ENCODE data around the gene PPIP5K2.

DNA sequence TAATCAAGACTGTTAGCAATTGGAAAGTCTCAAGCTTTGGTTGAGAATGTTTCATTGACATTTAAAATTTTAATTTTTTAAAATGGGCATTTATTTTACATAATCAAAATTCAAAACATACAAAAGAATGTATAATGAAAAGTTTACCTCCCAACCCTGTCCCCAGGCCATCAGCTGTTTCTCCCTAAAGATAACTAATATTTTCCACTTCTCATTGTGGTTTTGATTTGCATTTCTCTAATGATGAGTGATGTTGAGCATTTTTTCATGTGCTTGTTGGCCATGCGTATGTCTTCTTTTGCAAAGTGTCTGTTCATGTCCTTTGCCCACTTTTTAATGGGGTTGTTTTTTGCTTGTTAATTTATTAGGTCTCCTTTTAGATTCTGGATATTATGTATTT, 127.0 kb downstream of the PPIP5K2 start:
- TF ChIP-seq, protein P1, sequence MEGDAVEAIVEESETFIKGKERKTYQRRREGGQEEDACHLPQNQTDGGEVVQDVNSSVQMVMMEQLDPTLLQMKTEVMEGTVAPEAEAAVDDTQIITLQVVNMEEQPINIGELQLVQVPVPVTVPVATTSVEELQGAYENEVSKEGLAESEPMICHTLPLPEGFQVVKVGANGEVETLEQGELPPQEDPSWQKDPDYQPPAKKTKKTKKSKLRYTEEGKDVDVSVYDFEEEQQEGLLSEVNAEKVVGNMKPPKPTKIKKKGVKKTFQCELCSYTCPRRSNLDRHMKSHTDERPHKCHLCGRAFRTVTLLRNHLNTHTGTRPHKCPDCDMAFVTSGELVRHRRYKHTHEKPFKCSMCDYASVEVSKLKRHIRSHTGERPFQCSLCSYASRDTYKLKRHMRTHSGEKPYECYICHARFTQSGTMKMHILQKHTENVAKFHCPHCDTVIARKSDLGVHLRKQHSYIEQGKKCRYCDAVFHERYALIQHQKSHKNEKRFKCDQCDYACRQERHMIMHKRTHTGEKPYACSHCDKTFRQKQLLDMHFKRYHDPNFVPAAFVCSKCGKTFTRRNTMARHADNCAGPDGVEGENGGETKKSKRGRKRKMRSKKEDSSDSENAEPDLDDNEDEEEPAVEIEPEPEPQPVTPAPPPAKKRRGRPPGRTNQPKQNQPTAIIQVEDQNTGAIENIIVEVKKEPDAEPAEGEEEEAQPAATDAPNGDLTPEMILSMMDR (IDR thresholded peaks at IDR 0.05) = no peak
- TF ChIP-seq POLR2A (IDR thresholded peaks at IDR 0.05) = no peak
